Esophagus mucosa (tissue), 1 donor: ENCODE measurements around the gene GNGT2. TPM values are rescaled to one million over a fixed set of nuclear protein-coding genes. Genes with fewer than 3 reads are reported as not detected.

ENCODE experiments used
- ATAC-seq: fragments of 200-7000 bp; cut with Tn5 transposase; one replicate; pipeline ENCODE4 v1.9.1; 2020
- total RNA-seq: library from RNA; stranded (reverse); gene quantifications from one replicate; pipeline ENCODE4 v1.2.4, GENCODE V29; 2023
- donor health status: DM: yes; HTN: yes; CAD: no.

GNGT2 gene
- total RNA-seq, 1 donor from 2014 or later = 0.28 TPM

- ATAC-seq = no peak
These were observed 18.9 kb upstream of the GNGT2 start for GRCh38 chr17:49229076-49229804.

GRCh38 chr17:49227436-49228261, 17.3 kb upstream of the GNGT2 start:
- ATAC-seq = peak; percentile 51

- ATAC-seq = no peak
These were observed 16.5 kb upstream of the GNGT2 start for GRCh38 chr17:49226771-49227435.

GRCh38 chr17:49225554-49226236, 15.3 kb upstream of the GNGT2 start:
- no peak for ATAC-seq

- no peak for ATAC-seq
These were observed 14.6 kb upstream of the GNGT2 start for GRCh38 chr17:49224997-49225337.

GRCh38 chr17:49224198-49224996, 14.0 kb upstream of the GNGT2 start:
- peak; percentile 28 for ATAC-seq

- peak; percentile 39 for ATAC-seq
These were observed 13.3 kb upstream of the GNGT2 start for GRCh38 chr17:49223517-49224197.

- ATAC-seq = no peak
These were observed 12.8 kb upstream of the GNGT2 start for GRCh38 chr17:49223168-49223516.

- ATAC-seq = no peak
These were observed 9.6 kb upstream of the GNGT2 start for GRCh38 chr17:49219987-49220386.

- peak; percentile 49 for ATAC-seq
These were observed 8.9 kb upstream of the GNGT2 start for GRCh38 chr17:49218941-49219913.

GRCh38 chr17:49217651-49218413, 7.5 kb upstream of the GNGT2 start:
- peak; percentile 47 for ATAC-seq

GRCh38 chr17:49216953-49217650, 6.7 kb upstream of the GNGT2 start:
- ATAC-seq = peak; percentile 56

- ATAC-seq = peak; percentile 21
These were observed 6.1 kb upstream of the GNGT2 start for GRCh38 chr17:49216482-49216881.

GRCh38 chr17:49214676-49215360, 4.4 kb upstream of the GNGT2 start:
- no peak for ATAC-seq

- ATAC-seq = no peak
These were observed 3.5 kb upstream of the GNGT2 start for GRCh38 chr17:49213847-49214246.

- no peak for ATAC-seq
These were observed 3.0 kb upstream of the GNGT2 start for GRCh38 chr17:49213399-49213798.

GRCh38 chr17:49209061-49209571, 1.3 kb downstream of the GNGT2 start:
- ATAC-seq = no peak

GRCh38 chr17:49204516-49204915, 5.9 kb downstream of the GNGT2 start:
- no peak for ATAC-seq
